Esophagus (tissue), 2 donors: ENCODE measurements around the gene NRGN. TPM values are rescaled to one million over a fixed set of nuclear protein-coding genes. Genes with fewer than 3 reads are reported as not detected.

Experiments
- H3K27ac ChIP-seq, 2 donors: one replicate each; pipeline ENCODE4 v1.5.1; 2013; ENCODE audit warnings: low read depth in 2 of 2, mild to moderate bottlenecking in 2 of 2, inconsistent platforms in 1 of 2, low read length in 1 of 2, moderate library complexity in 1 of 2
- H3K27me3 ChIP-seq, 2 donors: one replicate each; pipeline ENCODE4 v1.6.1; 2013; ENCODE audit warnings: low read length in 2 of 2, control low read depth in 1 of 2, mild to moderate bottlenecking in 1 of 2; ENCODE audit not compliant: insufficient read depth in 2 of 2, control insufficient read depth in 1 of 2
- H3K36me3 ChIP-seq, 2 donors: one replicate each; pipeline ENCODE4 v1.6.1; 2013; ENCODE audit warnings: low read length in 1 of 2; ENCODE audit not compliant: control insufficient read depth in 2 of 2, insufficient read depth in 2 of 2
- H3K4me1 ChIP-seq, 2 donors: one replicate each; pipeline ENCODE4 v1.6.1; 2013; ENCODE audit warnings: low read length in 1 of 2; ENCODE audit not compliant: control insufficient read depth in 2 of 2, insufficient read depth in 2 of 2
- H3K4me3 ChIP-seq, 2 donors: one replicate each; pipeline ENCODE4 v1.5.1; 2013; ENCODE audit warnings: low read length in 2 of 2, mild to moderate bottlenecking in 2 of 2, low read depth in 1 of 2, moderate library complexity in 1 of 2
- H3K9me3 ChIP-seq, 2 donors: one replicate each; pipeline ENCODE4 v1.6.1; 2013; ENCODE audit warnings: mild to moderate bottlenecking in 2 of 2, low read depth in 1 of 2, low read length in 1 of 2, moderate library complexity in 1 of 2; ENCODE audit not compliant: control insufficient read depth in 2 of 2, insufficient read depth in 1 of 2
- WGBS, 2 donors: extraction: QIAGEN DNeasy Blood & Tissue Kit; methylation state at CpG; one replicate each; pipeline ENCODE4 v1.1.7; 2013; 5-methylcytosine and 5-hydroxymethylcytosine counted together
- polyA plus RNA-seq, 2 donors: library from polyadenylated mRNA; stranded (reverse); fragments of 200-250 nt; gene quantifications; one replicate each; pipeline ENCODE4 v1.2.3, GENCODE V29; 2013
- donor health status: healthy with polysubstance abuse.
- donor health status: Bipolar disorder and iron deficiency.

NRGN gene
- polyA plus RNA-seq, 2 donors, result 1.6 to 3.1 TPM

DNA sequence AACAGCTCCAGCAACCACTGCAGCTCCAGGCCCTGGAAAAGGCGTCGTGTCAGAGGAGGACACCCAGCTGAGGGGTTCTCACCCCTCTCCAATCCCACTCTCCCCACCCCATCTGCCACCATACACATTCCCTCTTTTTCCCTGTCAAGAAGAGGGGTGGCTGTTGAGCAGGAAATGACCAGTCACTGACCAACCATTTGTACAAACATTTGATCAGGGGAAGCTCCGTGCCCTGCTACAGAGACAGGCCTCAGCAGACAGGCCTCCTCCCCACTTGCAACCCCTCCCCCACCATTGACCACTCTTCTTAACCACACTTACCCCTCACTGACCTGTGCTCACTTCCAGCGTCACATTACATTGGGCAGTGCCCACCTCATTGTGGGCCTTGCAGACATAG is 14.6 kb downstream of the NRGN start:
- no peak overlapping the region for H3K4me3 ChIP-seq
- no peaks in the 10 kb centered on the region for H3K36me3 ChIP-seq
- H3K27ac ChIP-seq, result no peak overlapping the region
- H3K9me3 ChIP-seq, result no peaks in the 10 kb centered on the region
- H3K27me3 ChIP-seq, result peaks cover 0 to 5% of the 10 kb centered on the region in 2 donors
- H3K4me1 ChIP-seq, result peaks cover 0 to 14% of the 10 kb centered on the region in 2 donors
- 76 to 85% methylated on average over 4 of the region's 4 CpGs for WGBS, 2 donors

- no peaks in the 10 kb centered on the region for H3K9me3 ChIP-seq
- H3K27ac ChIP-seq, result no peak overlapping the region
- no peaks in the 10 kb centered on the region for H3K36me3 ChIP-seq
- no peak overlapping the region for H3K4me3 ChIP-seq
- H3K27me3 ChIP-seq, result peaks cover 0 to 9% of the 10 kb centered on the region in 2 donors
- peaks cover 0 to 17% of the 10 kb centered on the region in 2 donors for H3K4me1 ChIP-seq
- WGBS, 2 donors, result 71 to 80% methylated on average over 6 of the region's 6 CpGs
These were observed 15.0 kb downstream of the NRGN start for GRCh38 chr11:124754710-124755109.

DNA sequence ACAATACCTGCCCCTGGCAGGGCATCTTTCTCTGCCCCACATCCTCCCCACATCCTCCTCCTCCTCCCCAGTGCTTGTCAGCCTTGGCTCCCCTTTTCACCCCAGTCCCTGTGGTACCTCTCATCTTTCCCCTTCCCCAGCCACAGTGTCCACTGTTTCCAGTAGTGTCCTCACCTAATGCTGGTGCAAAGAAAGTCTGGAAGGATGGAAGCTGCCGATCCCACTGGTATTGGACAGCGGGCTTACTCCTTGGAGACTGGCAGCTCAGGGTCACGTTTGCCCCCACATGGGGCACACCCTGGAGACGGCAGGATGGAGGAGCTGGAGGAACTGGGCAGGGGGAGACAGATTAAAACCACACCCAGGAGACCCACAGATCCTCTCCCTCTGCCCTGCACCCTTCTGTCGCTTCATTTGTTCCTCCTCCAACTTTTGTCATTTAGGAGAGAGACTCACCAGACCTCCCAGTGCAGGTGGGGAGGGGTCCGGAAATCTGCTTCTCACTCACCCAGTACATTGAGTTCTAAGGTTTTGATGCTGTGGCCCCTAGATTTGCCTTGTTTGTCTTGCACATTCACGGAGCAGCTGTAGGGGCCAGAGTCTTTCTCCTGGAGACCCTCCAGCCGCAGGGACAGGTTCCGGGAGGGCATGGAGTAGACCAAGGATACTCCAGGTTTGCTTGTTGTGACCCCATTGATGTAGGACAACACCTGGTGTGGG is 16.5 kb downstream of the NRGN start:
- 46 to 54% methylated on average over 9 of the region's 9 CpGs for WGBS, 2 donors
- Histone ChIP-seq H3K27me3 (peaks cover 0 to 22% of the 10 kb centered on the region in 2 donors), H3K4me1 (peaks cover 0 to 17% of the 10 kb centered on the region in 2 donors)

DNA sequence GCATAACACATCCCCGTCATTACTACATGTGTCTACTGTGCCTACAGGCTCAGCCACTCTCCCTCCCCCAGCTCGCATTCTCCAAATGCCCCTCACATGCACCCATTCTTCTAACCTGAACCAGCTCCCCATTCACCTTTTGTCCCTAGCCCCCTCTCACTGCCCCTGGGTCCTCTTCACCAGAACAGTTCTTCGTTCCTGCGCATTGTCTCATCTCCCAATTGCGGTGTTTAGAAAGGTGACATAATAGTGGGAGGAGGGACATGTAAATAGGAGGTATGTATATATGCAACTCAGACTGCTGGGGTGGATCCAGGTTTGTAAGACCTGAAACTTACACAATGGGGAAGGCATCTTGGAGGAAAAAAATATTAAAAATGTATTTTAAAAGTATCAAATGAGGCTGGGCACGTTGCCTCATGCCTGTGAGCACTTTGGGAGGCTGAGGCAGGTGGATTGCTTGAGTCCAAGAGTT is 17.0 kb downstream of the NRGN start:
- Histone ChIP-seq H3K4me1 (peaks cover 0 to 17% of the 10 kb centered on the region in 2 donors), H3K27me3 (peaks cover 0 to 23% of the 10 kb centered on the region in 2 donors), H3K9me3 (no peaks in the 10 kb centered on the region), H3K27ac (no peak overlapping the region), H3K4me3 (no peak overlapping the region), H3K36me3 (no peaks in the 10 kb centered on the region)
- 47 to 51% methylated on average over 6 of the region's 6 CpGs for WGBS, 2 donors

More for the DNA sequence above, 16.5 kb downstream of the NRGN start:
- H3K27ac ChIP-seq, result no peak overlapping the region
- no peak overlapping the region for H3K4me3 ChIP-seq
- H3K36me3 ChIP-seq, result no peaks in the 10 kb centered on the region
- H3K9me3 ChIP-seq, result no peaks in the 10 kb centered on the region

- Histone ChIP-seq H3K4me1 (peaks cover 0 to 15% of the 10 kb centered on the region in 2 donors), H3K9me3 (no peaks in the 10 kb centered on the region), H3K36me3 (no peaks in the 10 kb centered on the region), H3K27me3 (peaks cover 0 to 23% of the 10 kb centered on the region in 2 donors), H3K27ac (no peak overlapping the region), H3K4me3 (no peak overlapping the region)
- WGBS, 2 donors, result 62 to 77% methylated on average over 3 of the region's 3 CpGs
These were observed 17.6 kb downstream of the NRGN start for GRCh38 chr11:124757320-124757719.

DNA sequence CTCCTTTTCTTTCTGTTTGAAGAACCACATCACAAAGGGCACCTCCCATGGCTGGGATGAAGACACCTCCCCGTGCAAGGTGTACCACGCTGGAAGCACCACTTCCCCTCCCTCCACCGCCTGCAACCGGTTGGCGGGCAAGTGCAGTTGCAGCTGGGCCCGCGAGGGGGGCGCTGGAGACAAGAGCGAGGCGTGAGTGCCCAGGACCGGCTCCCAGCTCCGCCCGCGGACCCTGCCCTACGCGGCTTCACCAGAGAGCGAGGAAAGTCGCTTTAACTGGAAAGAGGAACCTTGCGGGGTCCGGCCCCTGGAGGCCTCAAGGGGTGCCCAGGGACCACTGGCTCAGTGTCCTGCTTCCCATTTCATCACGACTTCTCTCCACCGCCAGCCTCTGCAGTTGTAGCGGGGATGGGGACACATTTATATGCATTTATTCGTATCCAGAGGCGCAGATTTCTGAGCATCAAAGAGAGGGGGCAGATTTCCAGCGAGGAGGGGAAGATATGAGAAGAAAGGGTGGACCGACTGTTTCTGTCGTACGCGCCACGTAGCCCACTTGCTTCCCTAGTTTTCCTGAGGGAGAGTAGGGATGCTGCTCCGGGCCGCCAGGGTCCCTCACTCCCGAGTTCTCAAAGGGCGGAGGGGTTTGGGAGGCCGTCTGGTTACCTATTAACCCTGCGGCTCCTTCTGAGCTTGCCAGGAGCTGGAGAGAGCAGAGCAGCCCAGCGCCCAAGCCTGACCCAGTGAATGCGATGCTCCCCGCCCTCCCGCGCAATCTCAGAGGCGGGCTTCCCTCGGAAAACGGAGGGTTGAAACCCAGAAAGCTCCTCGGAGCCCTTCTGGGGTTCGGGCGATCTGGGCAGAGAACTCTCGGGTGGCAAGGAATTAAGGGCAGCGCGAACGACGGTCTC is 18.9 kb downstream of the NRGN start:
- 5 to 10% methylated on average over 53 of the region's 53 CpGs for WGBS, 2 donors
- peak overlapping the region; percentile 49 to 61 for H3K4me3 ChIP-seq
- H3K4me1 ChIP-seq, result peaks cover 3 to 12% of the 10 kb centered on the region in 2 donors

DNA sequence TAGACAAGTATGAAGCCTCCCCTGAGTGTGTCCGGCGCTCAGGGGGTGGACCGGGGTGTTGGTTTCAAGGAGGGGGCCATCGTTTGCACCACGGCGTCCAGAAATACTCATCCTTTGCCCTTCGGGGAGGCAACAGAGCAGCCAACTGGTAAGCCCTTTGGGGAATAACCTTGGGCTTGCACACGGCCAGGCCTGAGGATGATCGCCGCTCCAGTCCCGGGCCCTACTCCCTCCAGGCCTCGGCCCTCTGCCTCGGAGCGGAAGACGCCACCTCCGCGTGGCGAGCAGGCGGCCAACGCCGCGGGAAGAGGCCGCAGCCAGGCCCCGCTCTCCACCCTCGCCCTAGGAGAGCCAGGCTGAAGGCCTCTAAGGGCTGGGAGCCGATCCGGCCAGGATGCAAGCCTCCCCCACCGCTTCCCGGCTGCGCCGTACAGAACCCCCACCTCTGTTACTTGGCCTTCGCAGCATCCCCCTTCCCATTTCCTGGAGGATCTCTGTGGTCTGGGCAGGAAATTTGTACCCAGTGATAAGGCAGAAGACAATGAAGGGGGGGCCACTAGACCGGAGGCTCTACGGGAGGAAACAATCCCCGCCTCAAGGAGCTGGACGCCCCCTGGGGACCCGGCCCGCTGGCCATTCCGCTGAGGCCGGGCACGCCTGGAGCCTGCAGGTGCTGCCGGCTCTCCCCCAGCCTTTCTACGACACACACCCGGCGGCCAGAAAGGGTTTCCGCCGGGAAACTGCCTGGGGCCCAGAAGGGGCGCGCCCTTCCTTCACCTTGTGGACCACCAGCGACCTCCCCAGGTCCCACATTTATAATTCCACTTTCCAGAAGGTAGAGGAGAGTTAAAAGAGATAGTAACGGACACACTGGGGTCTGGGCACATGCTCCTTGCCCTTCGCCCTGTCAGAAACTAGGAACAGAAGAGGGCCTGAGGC is 19.8 kb downstream of the NRGN start:
- H3K9me3 ChIP-seq, result no peaks in the 10 kb centered on the region
- peaks cover 3 to 12% of the 10 kb centered on the region in 2 donors for H3K4me1 ChIP-seq
- H3K27me3 ChIP-seq, result peaks cover 0 to 23% of the 10 kb centered on the region in 2 donors
- peak overlapping the region; percentile 43 to 59 for H3K27ac ChIP-seq
- H3K36me3 ChIP-seq, result no peaks in the 10 kb centered on the region
- peak overlapping the region; percentile 49 to 61 for H3K4me3 ChIP-seq
- 28 to 34% methylated on average over 40 to 52 of the region's 52 CpGs for WGBS, 2 donors

More for the DNA sequence above, 18.9 kb downstream of the NRGN start:
- Histone ChIP-seq H3K27ac (peak overlapping the region; percentile 26 to 43), H3K36me3 (no peaks in the 10 kb centered on the region), H3K9me3 (no peaks in the 10 kb centered on the region), H3K27me3 (peaks cover 0 to 23% of the 10 kb centered on the region in 2 donors)

DNA sequence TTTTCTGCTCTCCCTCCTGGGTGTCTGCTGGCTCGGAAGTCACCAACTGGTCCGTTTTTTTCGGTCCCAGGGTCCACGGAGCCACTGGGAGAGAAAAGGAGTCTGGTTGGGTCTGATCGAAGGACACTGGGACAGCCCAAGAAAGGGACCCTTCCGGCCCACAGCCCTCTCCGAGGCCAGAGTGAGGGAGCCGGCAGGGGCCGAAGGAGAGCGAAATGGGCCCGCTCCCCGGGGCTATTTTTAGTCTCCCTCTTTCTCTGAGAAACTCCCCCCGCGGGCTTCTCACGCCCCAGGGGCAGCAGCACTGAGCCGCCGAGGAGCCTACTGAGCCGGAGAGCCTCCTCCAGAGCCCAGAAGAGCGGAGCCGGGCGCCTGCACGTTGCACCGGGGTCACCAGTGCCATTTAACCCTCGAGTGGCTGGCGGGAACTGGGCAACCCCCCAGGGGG is 20.5 kb downstream of the NRGN start:
- Histone ChIP-seq H3K4me3 (peak overlapping the region; percentile 49 to 61), H3K36me3 (no peaks in the 10 kb centered on the region), H3K9me3 (no peaks in the 10 kb centered on the region), H3K4me1 (peaks cover 3 to 12% of the 10 kb centered on the region in 2 donors), H3K27me3 (peaks cover 0 to 23% of the 10 kb centered on the region in 2 donors), H3K27ac (peak overlapping the region; percentile 22 to 59)
- WGBS, 2 donors, result 22 to 33% methylated on average over 25 of the region's 25 CpGs
